LNCAP (cell line): ENCODE data around the gene ARSG.

ENCODE experiments used
- TF ChIP-seq, protein P1 (sequence below): fragments of 450-650 bp; IDR thresholded peaks from 2 replicates; pipeline ENCODE4 v1.5.1; 2017; ENCODE audit warnings: mild to moderate bottlenecking

Gene ARSG

DNA sequence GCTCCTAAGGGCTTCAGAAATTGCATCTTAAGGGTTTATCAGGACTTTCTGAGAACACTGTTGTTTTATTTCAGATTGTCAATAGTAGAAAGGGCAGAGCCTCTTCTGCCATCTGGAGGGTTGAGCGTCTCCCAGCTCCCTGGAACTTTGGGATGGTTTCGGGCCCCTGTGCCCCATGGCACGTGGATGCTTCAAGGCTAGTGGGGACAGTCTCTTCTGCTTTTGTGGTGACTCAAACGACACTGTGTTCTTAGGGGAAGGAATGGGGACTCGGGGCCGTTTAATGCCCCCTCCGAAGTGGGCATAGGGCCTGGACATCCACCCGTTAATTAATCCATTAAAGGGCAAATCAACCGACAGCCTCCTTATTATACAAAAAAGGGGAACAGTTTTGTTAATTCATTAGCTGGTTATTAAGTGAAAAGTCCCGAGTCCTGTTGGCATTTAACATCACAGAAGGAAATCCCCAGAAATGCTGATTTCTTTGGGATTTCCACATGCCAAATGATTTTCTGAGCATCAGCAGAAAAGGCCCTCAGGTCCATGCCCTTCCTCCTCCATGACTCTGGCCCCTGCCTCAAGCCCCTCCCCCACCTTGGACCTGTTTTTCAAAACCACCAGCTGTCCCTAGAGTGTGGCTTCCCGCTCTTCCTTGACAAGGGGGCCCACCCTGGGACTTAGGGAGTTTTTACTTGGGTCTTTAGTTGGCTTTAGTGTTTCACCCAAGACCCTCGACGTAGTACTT is 68.7 kb downstream of the ARSG start:
- TF ChIP-seq, protein P1, sequence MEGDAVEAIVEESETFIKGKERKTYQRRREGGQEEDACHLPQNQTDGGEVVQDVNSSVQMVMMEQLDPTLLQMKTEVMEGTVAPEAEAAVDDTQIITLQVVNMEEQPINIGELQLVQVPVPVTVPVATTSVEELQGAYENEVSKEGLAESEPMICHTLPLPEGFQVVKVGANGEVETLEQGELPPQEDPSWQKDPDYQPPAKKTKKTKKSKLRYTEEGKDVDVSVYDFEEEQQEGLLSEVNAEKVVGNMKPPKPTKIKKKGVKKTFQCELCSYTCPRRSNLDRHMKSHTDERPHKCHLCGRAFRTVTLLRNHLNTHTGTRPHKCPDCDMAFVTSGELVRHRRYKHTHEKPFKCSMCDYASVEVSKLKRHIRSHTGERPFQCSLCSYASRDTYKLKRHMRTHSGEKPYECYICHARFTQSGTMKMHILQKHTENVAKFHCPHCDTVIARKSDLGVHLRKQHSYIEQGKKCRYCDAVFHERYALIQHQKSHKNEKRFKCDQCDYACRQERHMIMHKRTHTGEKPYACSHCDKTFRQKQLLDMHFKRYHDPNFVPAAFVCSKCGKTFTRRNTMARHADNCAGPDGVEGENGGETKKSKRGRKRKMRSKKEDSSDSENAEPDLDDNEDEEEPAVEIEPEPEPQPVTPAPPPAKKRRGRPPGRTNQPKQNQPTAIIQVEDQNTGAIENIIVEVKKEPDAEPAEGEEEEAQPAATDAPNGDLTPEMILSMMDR: no peak

DNA sequence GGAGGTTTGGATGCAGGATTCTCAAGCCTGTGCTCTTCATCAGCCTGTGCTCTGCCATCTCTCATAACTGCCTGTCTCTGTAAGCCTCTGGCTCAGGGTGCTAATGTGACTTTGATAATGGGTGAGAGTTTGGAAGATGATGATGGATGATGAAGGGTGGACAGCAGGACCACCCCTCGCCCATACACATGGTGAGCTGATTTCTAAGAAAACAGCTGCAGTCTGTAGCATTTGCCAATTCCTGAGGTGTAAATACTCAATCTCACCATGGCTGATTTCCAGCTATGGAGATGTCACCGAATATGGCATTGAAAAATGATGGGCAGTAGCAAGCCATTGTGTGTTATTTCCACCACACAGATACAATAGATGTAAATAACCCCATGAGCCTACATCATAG is 74.2 kb downstream of the ARSG start:
- TF ChIP-seq, protein P1: no peak

DNA sequence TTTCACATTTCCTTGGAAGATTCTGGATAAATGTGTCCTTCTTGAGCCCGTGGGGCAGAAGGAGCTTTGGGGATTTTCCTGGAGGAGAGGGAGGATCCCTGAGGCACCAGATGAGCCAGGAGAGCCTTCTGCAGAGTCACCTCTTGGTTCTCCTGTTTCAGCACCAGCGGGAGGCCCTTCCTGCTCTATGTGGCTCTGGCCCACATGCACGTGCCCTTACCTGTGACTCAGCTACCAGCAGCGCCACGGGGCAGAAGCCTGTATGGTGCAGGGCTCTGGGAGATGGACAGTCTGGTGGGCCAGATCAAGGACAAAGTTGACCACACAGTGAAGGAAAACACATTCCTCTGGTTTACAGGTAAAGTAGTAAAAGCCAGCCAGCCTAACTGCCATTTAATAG is 77.1 kb downstream of the ARSG start:
- TF ChIP-seq, protein P1: no peak

DNA sequence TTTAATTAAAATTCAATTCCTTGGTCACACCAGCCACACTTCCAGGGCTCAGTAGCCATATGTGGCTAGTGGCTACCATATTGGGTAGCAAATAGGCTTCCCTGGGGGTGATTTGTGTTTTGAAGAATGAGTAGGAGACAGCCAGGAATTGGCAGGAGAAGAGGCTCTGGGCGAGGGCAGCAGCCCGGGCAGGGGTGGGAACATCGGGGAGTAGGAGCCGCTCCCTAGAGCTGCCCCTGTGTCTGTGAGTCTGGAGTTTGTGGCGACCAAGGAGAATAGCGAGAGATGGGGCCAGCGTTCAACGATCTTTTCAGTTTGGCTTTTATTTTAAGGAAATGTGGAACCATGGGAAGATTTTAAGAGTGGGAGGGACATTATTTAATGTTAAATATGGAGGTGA is 84.3 kb downstream of the ARSG start:
- TF ChIP-seq, protein P1: no peak

DNA sequence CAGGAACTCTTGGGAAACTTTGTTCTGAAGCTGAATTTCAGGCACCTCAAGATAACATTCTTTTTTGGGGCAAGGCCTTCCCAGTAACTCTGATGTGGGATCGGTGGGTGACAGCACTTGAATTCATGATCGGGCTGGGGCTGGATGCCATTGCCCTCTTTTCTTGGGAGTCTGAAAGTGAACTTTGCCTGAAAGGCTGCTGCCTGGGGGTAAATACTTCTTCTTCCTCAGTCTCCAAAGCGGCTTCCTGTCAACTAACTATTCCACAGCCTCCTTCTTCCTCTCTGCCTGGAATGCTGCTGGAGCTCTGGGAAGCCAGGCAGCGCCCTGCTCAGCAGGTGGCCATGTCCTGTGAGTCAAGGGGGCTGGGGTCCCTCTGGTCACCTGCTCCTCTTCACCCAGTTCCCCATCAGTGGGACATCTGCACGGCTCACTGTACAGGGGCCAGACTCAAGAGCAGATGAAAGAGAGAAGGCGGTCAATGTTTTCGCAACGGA is 86.5 kb downstream of the ARSG start:
- TF ChIP-seq, protein P1: no peak

DNA sequence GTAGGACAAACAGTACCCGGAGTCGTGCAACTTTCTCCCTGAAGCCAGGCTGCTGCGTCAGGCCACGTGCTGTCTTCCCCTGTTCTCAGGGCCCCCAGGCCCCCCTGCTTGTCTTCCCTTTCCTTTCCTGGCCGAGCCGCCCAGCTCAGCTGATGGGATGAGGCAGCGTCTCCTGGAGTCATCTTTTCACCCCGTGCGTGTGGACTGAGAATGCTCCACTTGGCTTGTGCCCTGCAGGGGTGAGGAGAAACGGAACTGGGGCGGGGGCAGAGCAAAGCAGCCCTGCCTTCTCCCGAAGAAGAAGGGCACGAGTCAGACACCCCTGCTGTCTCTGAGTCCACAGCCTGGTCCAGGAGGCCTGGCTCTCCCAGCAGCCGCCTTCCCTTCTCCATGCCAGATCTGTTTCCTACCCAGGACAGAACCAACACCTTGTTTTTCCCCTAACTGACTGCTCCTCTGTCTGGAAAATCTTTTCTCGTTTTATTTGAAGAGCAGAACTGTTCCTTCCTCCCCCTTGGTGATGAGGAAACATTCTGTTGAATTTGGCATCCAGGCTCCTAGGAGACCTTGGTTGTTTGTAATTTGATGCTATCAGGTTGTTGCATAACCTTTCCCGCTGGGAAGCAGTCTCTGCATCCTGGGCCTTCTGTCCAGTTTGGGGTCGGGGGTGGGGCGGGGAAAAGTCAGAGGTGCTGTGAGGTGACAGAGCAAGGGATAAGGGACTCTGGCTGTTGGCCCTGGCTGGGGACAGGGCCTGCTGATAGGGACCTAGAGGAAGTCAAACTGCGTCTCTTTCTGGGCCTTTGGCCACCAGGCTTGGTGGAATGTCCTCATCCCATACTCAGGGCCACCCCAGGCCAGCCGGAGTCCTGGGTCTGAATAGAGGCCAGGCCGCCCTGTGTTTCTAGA is 87.2 kb downstream of the ARSG start:
- TF ChIP-seq, protein P1: no peak

DNA sequence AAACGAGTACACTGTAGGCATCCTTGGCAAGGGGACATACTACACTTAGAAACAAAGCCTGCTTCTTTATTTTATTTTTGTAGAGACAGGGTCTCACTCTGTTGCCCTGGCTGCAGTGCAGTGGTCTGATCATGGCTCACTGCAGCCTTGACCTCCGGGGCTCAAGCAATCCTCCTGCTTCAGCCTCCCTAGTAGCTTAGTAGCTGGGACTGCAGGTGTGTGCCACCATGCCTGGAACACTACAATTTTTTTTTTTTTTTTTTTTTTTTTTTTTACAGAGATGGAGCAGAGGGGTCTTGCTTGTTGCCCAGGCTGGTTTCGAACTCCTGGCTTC is 87.8 kb downstream of the ARSG start:
- TF ChIP-seq, protein P1: no peak
